GM12878 (cell line): ENCODE data around the gene OPCML. TPM values are rescaled to one million over a fixed set of nuclear protein-coding genes. Genes with fewer than 3 reads are reported as not detected.

ENCODE experiments used
- ATAC-seq: fragments of 200-7000 bp; cut with Tn5 transposase; 3 replicates; pipeline ENCODE4 v1.9.1; 2020; ENCODE audit warnings: mild to moderate bottlenecking, moderate library complexity
- BruUV-seq: library from RNA; stranded (reverse); fragments of 400-500 nt; replicated peaks from 2 replicates; lab custom pipeline; 2021; lab: Mats Ljungman, UMichigan
- CTCF ChIA-PET: fragments of 300-600 bp; sonication (Branson Sonifier 250); formaldehyde crosslinking; extraction: SDS; loops from one replicate; lab custom pipeline; 2021; ENCODE audit warnings: inconsistent platforms; lab: Yijun Ruan, JAX
- POLR2A ChIA-PET: fragments of 350-600 bp; formaldehyde crosslinking; extraction: SDS; loops from one replicate; lab custom pipeline; 2021; ENCODE audit warnings: inconsistent platforms; lab: Charles Lee
- RAD21 ChIA-PET: fragments of 300-600 bp; sonication (Branson Sonifier 250); formaldehyde crosslinking; loops from one replicate; lab custom pipeline; 2023; ENCODE audit warnings: antibody characterized with exemption; ENCODE audit not compliant: unreplicated experiment; lab: Charles Lee
- SMC1A ChIA-PET: fragments of 300-600 bp; sonication (Branson Sonifier 250); formaldehyde crosslinking; loops from one replicate; lab custom pipeline; 2023; ENCODE audit not compliant: unreplicated experiment, uncharacterized antibody; lab: Charles Lee
- DNase-seq: peaks from one replicate; pipeline ENCODE4 v3.0.0-alpha.2; 2011; ENCODE audit warnings: low read depth, low spot score
- FAIRE-seq: peaks from 3 replicates; lab custom pipeline; 2011; peaks lifted over from hg19 to GRCh38; lab: Jason Lieb, UNC
- H2AFZ ChIP-seq: 2 replicates; pipeline ENCODE4 v1.6.0; 2011; ENCODE audit warnings: low read depth, low read length, control low read depth; ENCODE audit not compliant: control insufficient read depth
- H3K27ac ChIP-seq: 2 replicates; pipeline ENCODE4 v1.5.1; 2011; ENCODE audit warnings: control low read depth; ENCODE audit not compliant: control insufficient read depth, insufficient read depth
- H3K27me3 ChIP-seq, 2 experiments: replicated peaks in 1 of 2; 2 replicates each; pipeline versions ENCODE4 v1.6.0 to v1.6.1; 2011; ENCODE audit warnings: low read length in 1 of 2; ENCODE audit not compliant: control insufficient read depth in 2 of 2, insufficient read depth in 2 of 2
- H3K36me3 ChIP-seq, 2 experiments: 2 replicates each; pipeline ENCODE4 v1.5.1; 2011; ENCODE audit warnings: low read length in 1 of 2; ENCODE audit not compliant: control insufficient read depth in 2 of 2, insufficient read depth in 2 of 2
- H3K4me1 ChIP-seq: 2 replicates; pipeline ENCODE4 v1.6.1; 2011; ENCODE audit warnings: mild to moderate bottlenecking, low read length, moderate library complexity, mixed read lengths; ENCODE audit not compliant: control insufficient read depth, insufficient read depth
- H3K4me2 ChIP-seq: 2 replicates; pipeline ENCODE4 v1.6.0; 2011; ENCODE audit warnings: control low read depth; ENCODE audit not compliant: control insufficient read depth, insufficient read depth
- H3K4me3 ChIP-seq: fragments of 200-600 bp; sonication (generic); 2 replicates; pipeline ENCODE4 v1.5.1; 2016
- H3K79me2 ChIP-seq: 2 replicates; pipeline ENCODE4 v1.6.0; 2011; ENCODE audit warnings: low read length; ENCODE audit not compliant: control insufficient read depth, insufficient read depth
- H3K9ac ChIP-seq: 2 replicates; pipeline ENCODE4 v1.8.0; 2011; ENCODE audit warnings: low read length, control low read depth, mixed read lengths; ENCODE audit not compliant: control insufficient read depth, insufficient read depth
- H3K9me3 ChIP-seq: replicated peaks from 3 replicates; pipeline ENCODE4 v1.5.1; 2011; ENCODE audit warnings: mild to moderate bottlenecking, low read length; ENCODE audit not compliant: control insufficient read depth, insufficient read depth
- H4K20me1 ChIP-seq: 2 replicates; pipeline ENCODE4 v1.6.0; 2011; ENCODE audit not compliant: control insufficient read depth, insufficient read depth
- ETV6 ChIP-seq, 2 experiments: fragments of 450-650 bp in 1 of 2; IDR thresholded peaks in 1 of 2; conservative IDR thresholded peaks in 1 of 2; 2 replicates each; pipeline ENCODE4 v1.6.1; 2014; ENCODE audit warnings: antibody characterized with exemption in 1 of 2, borderline replicate concordance in 1 of 2, low read depth in 1 of 2, mild to moderate bottlenecking in 1 of 2, moderate library complexity in 1 of 2
- HDAC6 ChIP-seq: fragments of 200-600 bp; sonication (generic); IDR thresholded peaks from one replicate; pipeline ENCODE4 v1.8.0; 2017; ENCODE audit warnings: antibody characterized with exemption; ENCODE audit not compliant: unreplicated experiment
- KLF5 ChIP-seq: fragments of 450-650 bp; IDR thresholded peaks from 2 replicates; pipeline ENCODE4 v1.6.1; 2014; ENCODE audit warnings: mild to moderate bottlenecking; ENCODE audit not compliant: partially characterized antibody
- PAX5 ChIP-seq: IDR thresholded peaks from 2 replicates; pipeline ENCODE4 v1.6.1; 2011; ENCODE audit warnings: low read depth, low read length, borderline replicate concordance
- WGBS: methylation state at CpG from one replicate; pipeline ENCODE4 v1.1.6; 2016; ENCODE audit warnings: low lambda C conversion rate; ENCODE audit not compliant: insufficient replicate concordance, insufficient coverage; ENCODE audit errors: missing lambda C conversion rate; 5-methylcytosine and 5-hydroxymethylcytosine counted together
- in situ Hi-C: fragments of 300-500 bp; cut with MboI; formaldehyde crosslinking; loops from 9 replicates; pipeline ENCODE4 v1.14.3; 2018; ENCODE audit warnings: mixed read lengths
- intact Hi-C: fragments of 100-400 bp; cut with micrococcal nuclease; formaldehyde crosslinking; loops from one replicate; pipeline ENCODE4 v1.14.2; 2022; ENCODE audit not compliant: unreplicated experiment
- polyA plus RNA-seq, 11 experiments: library from polyadenylated mRNA; depleted of rRNA in 4 of 11; unstranded in 6 of 11; stranded (reverse) in 5 of 11; fragments of >200 nt; fragmentation: Nextera tagmentation in 4 of 11; fragmentation: Illumina TruSeq in 1 of 11; extraction: Ambion mirVana in 4 of 11; extraction: Trizol in 1 of 11; gene quantifications; 1 replicate in 1 of 11; 2 replicates in 10 of 11; pipeline versions ENCODE4 v1.2.1 to v1.2.3, GENCODE V29; 2011 to 2016; ENCODE audit warnings: inconsistent platforms in 2 of 11, missing spikeins in 2 of 11, low read depth in 1 of 11
- total RNA-seq, 4 experiments: library from RNA; depleted of rRNA in 3 of 4; stranded (reverse); fragments of >200 nt in 3 of 4; fragmentation: Illumina TruSeq in 1 of 4; extraction: Trizol in 1 of 4; gene quantifications; 2 replicates each; pipeline versions ENCODE4 v1.2.1 to v1.2.3, GENCODE V29; 2013 to 2021
- TF ChIP-seq, protein P1 (sequence below): fragments of 450-650 bp; IDR thresholded peaks from 2 replicates; pipeline ENCODE4 v1.6.1; 2017; ENCODE audit warnings: mild to moderate bottlenecking, moderate library complexity

OPCML gene
- total and polyA plus RNA-seq, 10 of the 15 experiments (the other 5 are each of a cell fraction or from before 2014, with no cell fraction given), result 0.84 TPM; not detected in 9

- POLR2A ChIA-PET, result no interaction called here
- TF ChIP-seq KLF5 (no peak), PAX5 (no peak), HDAC6 (no peak), ETV6 (conservative IDR thresholded peaks at IDR 0.05 in 1 of 2, IDR thresholded peaks at IDR 0.05 in 1 of 2; ENCODE audit: borderline replicate concordance in 1 of 2, low read depth in 1 of 2) (no peak)
- TF ChIP-seq, protein P1, sequence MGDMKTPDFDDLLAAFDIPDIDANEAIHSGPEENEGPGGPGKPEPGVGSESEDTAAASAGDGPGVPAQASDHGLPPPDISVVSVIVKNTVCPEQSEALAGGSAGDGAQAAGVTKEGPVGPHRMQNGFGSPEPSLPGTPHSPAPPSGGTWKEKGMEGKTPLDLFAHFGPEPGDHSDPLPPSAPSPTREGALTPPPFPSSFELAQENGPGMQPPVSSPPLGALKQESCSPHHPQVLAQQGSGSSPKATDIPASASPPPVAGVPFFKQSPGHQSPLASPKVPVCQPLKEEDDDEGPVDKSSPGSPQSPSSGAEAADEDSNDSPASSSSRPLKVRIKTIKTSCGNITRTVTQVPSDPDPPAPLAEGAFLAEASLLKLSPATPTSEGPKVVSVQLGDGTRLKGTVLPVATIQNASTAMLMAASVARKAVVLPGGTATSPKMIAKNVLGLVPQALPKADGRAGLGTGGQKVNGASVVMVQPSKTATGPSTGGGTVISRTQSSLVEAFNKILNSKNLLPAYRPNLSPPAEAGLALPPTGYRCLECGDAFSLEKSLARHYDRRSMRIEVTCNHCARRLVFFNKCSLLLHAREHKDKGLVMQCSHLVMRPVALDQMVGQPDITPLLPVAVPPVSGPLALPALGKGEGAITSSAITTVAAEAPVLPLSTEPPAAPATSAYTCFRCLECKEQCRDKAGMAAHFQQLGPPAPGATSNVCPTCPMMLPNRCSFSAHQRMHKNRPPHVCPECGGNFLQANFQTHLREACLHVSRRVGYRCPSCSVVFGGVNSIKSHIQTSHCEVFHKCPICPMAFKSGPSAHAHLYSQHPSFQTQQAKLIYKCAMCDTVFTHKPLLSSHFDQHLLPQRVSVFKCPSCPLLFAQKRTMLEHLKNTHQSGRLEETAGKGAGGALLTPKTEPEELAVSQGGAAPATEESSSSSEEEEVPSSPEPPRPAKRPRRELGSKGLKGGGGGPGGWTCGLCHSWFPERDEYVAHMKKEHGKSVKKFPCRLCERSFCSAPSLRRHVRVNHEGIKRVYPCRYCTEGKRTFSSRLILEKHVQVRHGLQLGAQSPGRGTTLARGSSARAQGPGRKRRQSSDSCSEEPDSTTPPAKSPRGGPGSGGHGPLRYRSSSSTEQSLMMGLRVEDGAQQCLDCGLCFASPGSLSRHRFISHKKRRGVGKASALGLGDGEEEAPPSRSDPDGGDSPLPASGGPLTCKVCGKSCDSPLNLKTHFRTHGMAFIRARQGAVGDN, result no peak
- no peaks in the 10 kb centered on the region for H3K9me3 ChIP-seq
- DNase-seq, result no peak
- SMC1A ChIA-PET, result no interaction called here
- RAD21 ChIA-PET, result no interaction called here
- no peaks in the 10 kb centered on the region for H3K79me2 ChIP-seq
- no peak overlapping the region for H2AFZ ChIP-seq
- no peak for FAIRE-seq
- no peak for ATAC-seq
- intact Hi-C loops (no loop called here), in situ Hi-C loops (no loop called here)
- H3K4me3 ChIP-seq, result no peak overlapping the region
- H3K27me3 ChIP-seq, result peaks cover 3 to 6% of the 10 kb centered on the region in 2 experiments; a peak in 3 of 4 replicates
- CTCF ChIA-PET, result no interaction called here
- no peaks in the 10 kb centered on the region for H4K20me1 ChIP-seq
- H3K27ac ChIP-seq, result no peak overlapping the region
- BruUV-seq, result no TSS peak
- WGBS, result 4% methylated on average over 4 of the region's 4 CpGs
- H3K4me2 ChIP-seq, result no peak overlapping the region
- no peaks in the 10 kb centered on the region for H3K4me1 ChIP-seq
- H3K36me3 ChIP-seq, result no peaks in the 10 kb centered on the region
- no peak overlapping the region for H3K9ac ChIP-seq
Measured at GRCh38 chr11:133154781-133155180, 377.5 kb downstream of the OPCML start.
